HG03354 (cell line): Measurements from ENCODE around the gene ANGPT4.

Experiments
- ATAC-seq: cut with Tn5 transposase; IDR thresholded peaks from one replicate; pipeline ENCODE4 v1.9.1; 2021; ENCODE audit warnings: mild to moderate bottlenecking; ENCODE audit not compliant: unreplicated experiment, poor library complexity, severe bottlenecking

The ANGPT4 gene

GRCh38 chr20:942611-943010 lies 26.5 kb upstream of the ANGPT4 start:
- ATAC-seq: no peak

- no peak for ATAC-seq
These were observed 24.8 kb upstream of the ANGPT4 start for GRCh38 chr20:940926-941325.

- no peak for ATAC-seq
These were observed 23.5 kb upstream of the ANGPT4 start for GRCh38 chr20:939606-940005.

- ATAC-seq: no peak
These were observed 18.2 kb upstream of the ANGPT4 start for GRCh38 chr20:934186-934840.

GRCh38 chr20:933029-933428 lies 16.9 kb upstream of the ANGPT4 start:
- no peak for ATAC-seq

- ATAC-seq: no peak
These were observed 15.3 kb upstream of the ANGPT4 start for GRCh38 chr20:931401-931800.

- ATAC-seq: no peak
These were observed 10.5 kb upstream of the ANGPT4 start for GRCh38 chr20:926670-927069.

- no peak for ATAC-seq
These were observed 9.4 kb upstream of the ANGPT4 start for GRCh38 chr20:925516-925915.

GRCh38 chr20:924639-925038 lies 8.5 kb upstream of the ANGPT4 start:
- no peak for ATAC-seq

- no peak for ATAC-seq
These were observed 6.6 kb upstream of the ANGPT4 start for GRCh38 chr20:922781-923180.

- no peak for ATAC-seq
These were observed 4.9 kb upstream of the ANGPT4 start for GRCh38 chr20:921068-921467.

- ATAC-seq: no peak
These were observed 4.2 kb upstream of the ANGPT4 start for GRCh38 chr20:920311-920710.

GRCh38 chr20:919491-919916 lies 3.4 kb upstream of the ANGPT4 start:
- no peak for ATAC-seq

GRCh38 chr20:917416-917815 lies 1.3 kb upstream of the ANGPT4 start:
- ATAC-seq: no peak

- ATAC-seq: no peak
These were observed 691 bp upstream of the ANGPT4 start for GRCh38 chr20:916825-917224.

GRCh38 chr20:914727-915498 lies 1.2 kb downstream of the ANGPT4 start:
- ATAC-seq: no peak

GRCh38 chr20:913306-913849 lies 2.8 kb downstream of the ANGPT4 start:
- ATAC-seq: no peak

- no peak for ATAC-seq
These were observed 4.1 kb downstream of the ANGPT4 start for GRCh38 chr20:911882-912600.

GRCh38 chr20:910870-911770 lies 5.0 kb downstream of the ANGPT4 start:
- no peak for ATAC-seq
